Naive B cell (primary cell): Measurements from ENCODE around the gene MYO10. TPM values are rescaled to one million over a fixed set of nuclear protein-coding genes. Genes with fewer than 3 reads are reported as not detected.

Experiments used
- ATAC-seq, 2 donors: fragments of 150-1000 bp; cut with Tn5 transposase; 2 replicates each; pipeline ENCODE4 v1.10.0; 2021; ENCODE audit warnings: low read depth in 2 of 2, mild to moderate bottlenecking in 2 of 2, moderate library complexity in 2 of 2
- DNase-seq: peaks from one replicate; pipeline ENCODE4 v3.0.0; 2022
- H3K27ac Mint-ChIP-seq, 6 donors: one replicate each; pipeline ENCODE4 v1.8.0; 2020 to 2022; ENCODE audit warnings: mild to moderate bottlenecking in 6 of 6, mixed read lengths in 6 of 6, moderate library complexity in 5 of 6, inconsistent platforms in 2 of 6
- H3K27me3 Mint-ChIP-seq, 3 donors: one replicate each; pipeline ENCODE4 v1.8.0; 2021 to 2022; ENCODE audit warnings: mixed read lengths in 3 of 3, mild to moderate bottlenecking in 1 of 3
- H3K36me3 Mint-ChIP-seq, 2 donors: one replicate each; pipeline ENCODE4 v1.8.0; 2020 to 2022; ENCODE audit warnings: mixed read lengths in 2 of 2, inconsistent platforms in 1 of 2, mild to moderate bottlenecking in 1 of 2
- H3K4me1 Mint-ChIP-seq, 3 donors: one replicate each; pipeline ENCODE4 v1.8.0; 2020 to 2022; ENCODE audit warnings: mixed read lengths in 3 of 3, inconsistent platforms in 1 of 3, mild to moderate bottlenecking in 1 of 3, moderate library complexity in 1 of 3
- H3K4me3 Mint-ChIP-seq, 8 donors: one replicate each; pipeline ENCODE4 v1.8.0; 2020 to 2022; ENCODE audit warnings: mild to moderate bottlenecking in 8 of 8, mixed read lengths in 8 of 8, moderate library complexity in 8 of 8, inconsistent platforms in 2 of 8
- H3K9me3 Mint-ChIP-seq, 7 donors: one replicate each; pipeline ENCODE4 v1.8.0; 2020 to 2022; ENCODE audit warnings: mixed read lengths in 7 of 7, mild to moderate bottlenecking in 5 of 7, inconsistent platforms in 2 of 7, moderate library complexity in 1 of 7
- polyA plus RNA-seq, 6 donors: library from polyadenylated mRNA; unstranded; fragments of 300-500 nt; fragmentation: Illumina TruSeq; gene quantifications; one replicate each; pipeline ENCODE4 v1.2.3, GENCODE V29; 2021; ENCODE audit warnings: low read depth in 6 of 6

Gene MYO10
- polyA plus RNA-seq, 6 donors from 2014 or later, result 0.03 to 0.87 TPM; not detected in 4

- H3K4me3 Mint-ChIP-seq, result no peak overlapping the region
- peaks cover 7 to 32% (median 9%) of the 10 kb centered on the region in 3 donors for H3K27me3 Mint-ChIP-seq
- H3K4me1 Mint-ChIP-seq, result peaks cover 0 to 6% (median 0%) of the 10 kb centered on the region in 3 donors
- ATAC-seq, result no peak
- H3K27ac Mint-ChIP-seq, result no peak overlapping the region
- H3K9me3 Mint-ChIP-seq, result peaks cover 0 to 2% (median 0%) of the 10 kb centered on the region in 7 donors
- no peaks in the 10 kb centered on the region for H3K36me3 Mint-ChIP-seq
- no peak for DNase-seq
Measured at GRCh38 chr5:16709691-16710433, 226.2 kb downstream of the MYO10 start.

- no peak overlapping the region for H3K4me3 Mint-ChIP-seq
Measured at GRCh38 chr5:16707869-16708192, 228.3 kb downstream of the MYO10 start.

GRCh38 chr5:16707168-16707868, 228.8 kb downstream of the MYO10 start:
- no peak overlapping the region for H3K27ac Mint-ChIP-seq
- H3K4me3 Mint-ChIP-seq, result no peak overlapping the region
- no peaks in the 10 kb centered on the region for H3K36me3 Mint-ChIP-seq
- ATAC-seq (no peak), DNase-seq (no peak)
- H3K27me3 Mint-ChIP-seq, result peaks cover 0 to 15% (median 9%) of the 10 kb centered on the region in 3 donors
- H3K4me1 Mint-ChIP-seq, result no peaks in the 10 kb centered on the region
- H3K9me3 Mint-ChIP-seq, result peaks cover 0 to 2% (median 0%) of the 10 kb centered on the region in 7 donors

More at GRCh38 chr5:16707869-16708192, 228.3 kb downstream of the MYO10 start:
- DNase-seq (no peak), ATAC-seq (no peak)
- peaks cover 0 to under 1% (median 0%) of the 10 kb centered on the region in 3 donors for H3K4me1 Mint-ChIP-seq
- H3K27me3 Mint-ChIP-seq, result peaks cover 0 to 17% (median 9%) of the 10 kb centered on the region in 3 donors
- no peak overlapping the region for H3K27ac Mint-ChIP-seq
- no peaks in the 10 kb centered on the region for H3K36me3 Mint-ChIP-seq
- peaks cover 0 to 2% (median 0%) of the 10 kb centered on the region in 7 donors for H3K9me3 Mint-ChIP-seq

- Mint-ChIP-seq H3K36me3 (no peaks in the 10 kb centered on the region), H3K4me3 (no peak overlapping the region)
Measured at GRCh38 chr5:16704945-16705344, 231.1 kb downstream of the MYO10 start.

GRCh38 chr5:16702964-16703363, 233.1 kb downstream of the MYO10 start:
- Mint-ChIP-seq H3K27me3 (peaks cover 0 to 16% (median 4%) of the 10 kb centered on the region in 3 donors), H3K27ac (no peak overlapping the region), H3K4me1 (no peaks in the 10 kb centered on the region), H3K36me3 (no peaks in the 10 kb centered on the region), H3K9me3 (peaks cover 0 to 4% (median 0%) of the 10 kb centered on the region in 7 donors), H3K4me3 (no peak overlapping the region)
- ATAC-seq (no peak), DNase-seq (no peak)

More at GRCh38 chr5:16704945-16705344, 231.1 kb downstream of the MYO10 start:
- Mint-ChIP-seq H3K9me3 (peaks cover 0 to 3% (median 0%) of the 10 kb centered on the region in 7 donors), H3K4me1 (no peaks in the 10 kb centered on the region), H3K27ac (no peak overlapping the region), H3K27me3 (peaks cover 0 to 15% (median 0%) of the 10 kb centered on the region in 3 donors)
- no peak for ATAC-seq
- no peak for DNase-seq

- Mint-ChIP-seq H3K4me1 (no peaks in the 10 kb centered on the region), H3K27me3 (peaks cover 4 to 24% (median 6%) of the 10 kb centered on the region in 3 donors), H3K4me3 (no peak overlapping the region), H3K9me3 (peaks cover 0 to 4% (median 0%) of the 10 kb centered on the region in 7 donors), H3K36me3 (no peaks in the 10 kb centered on the region), H3K27ac (no peak overlapping the region)
- ATAC-seq, result no peak
- no peak for DNase-seq
Measured at GRCh38 chr5:16701134-16702099, 234.7 kb downstream of the MYO10 start.

- Mint-ChIP-seq H3K9me3 (peaks cover 0 to 4% (median 0%) of the 10 kb centered on the region in 7 donors), H3K4me1 (no peaks in the 10 kb centered on the region), H3K4me3 (no peak overlapping the region), H3K27ac (no peak overlapping the region), H3K36me3 (no peaks in the 10 kb centered on the region), H3K27me3 (peaks cover 4 to 16% (median 6%) of the 10 kb centered on the region in 3 donors)
- DNase-seq, result no peak
- ATAC-seq, result no peak
Measured at GRCh38 chr5:16700081-16700480, 236.0 kb downstream of the MYO10 start.

GRCh38 chr5:16695779-16696178, 240.3 kb downstream of the MYO10 start:
- ATAC-seq (no peak), DNase-seq (no peak)
- peaks cover 0 to 2% (median 0%) of the 10 kb centered on the region in 7 donors for H3K9me3 Mint-ChIP-seq
- H3K27ac Mint-ChIP-seq, result no peak overlapping the region
- H3K4me1 Mint-ChIP-seq, result no peaks in the 10 kb centered on the region
- H3K27me3 Mint-ChIP-seq, result peaks cover 4 to 16% (median 6%) of the 10 kb centered on the region in 3 donors
- no peak overlapping the region for H3K4me3 Mint-ChIP-seq
- H3K36me3 Mint-ChIP-seq, result no peaks in the 10 kb centered on the region

GRCh38 chr5:16693879-16694278, 242.2 kb downstream of the MYO10 start:
- ATAC-seq, result no peak
- DNase-seq, result no peak
- peaks cover 0 to 1% (median 0%) of the 10 kb centered on the region in 7 donors for H3K9me3 Mint-ChIP-seq
- H3K4me1 Mint-ChIP-seq, result no peaks in the 10 kb centered on the region
- H3K36me3 Mint-ChIP-seq, result no peaks in the 10 kb centered on the region
- H3K27ac Mint-ChIP-seq, result no peak overlapping the region
- H3K27me3 Mint-ChIP-seq, result peaks cover under 1 to 12% (median 6%) of the 10 kb centered on the region in 3 donors
- H3K4me3 Mint-ChIP-seq, result no peak overlapping the region

GRCh38 chr5:16691731-16692130, 244.4 kb downstream of the MYO10 start:
- Mint-ChIP-seq H3K36me3 (no peaks in the 10 kb centered on the region), H3K4me3 (no peak overlapping the region), H3K27me3 (peaks cover 0 to 4% (median under 1%) of the 10 kb centered on the region in 3 donors), H3K4me1 (no peaks in the 10 kb centered on the region), H3K9me3 (no peaks in the 10 kb centered on the region), H3K27ac (no peak overlapping the region)
- DNase-seq, result no peak
- ATAC-seq, result no peak

- Mint-ChIP-seq H3K27me3 (peaks cover 0 to 4% (median 0%) of the 10 kb centered on the region in 3 donors), H3K9me3 (no peaks in the 10 kb centered on the region), H3K36me3 (no peaks in the 10 kb centered on the region), H3K27ac (no peak overlapping the region), H3K4me3 (no peak overlapping the region), H3K4me1 (no peaks in the 10 kb centered on the region)
- ATAC-seq (no peak), DNase-seq (no peak)
Measured at GRCh38 chr5:16690243-16690852, 245.7 kb downstream of the MYO10 start.

- ATAC-seq (no peak), DNase-seq (no peak)
- H3K27ac Mint-ChIP-seq, result no peak overlapping the region
- H3K4me1 Mint-ChIP-seq, result no peaks in the 10 kb centered on the region
- no peaks in the 10 kb centered on the region for H3K9me3 Mint-ChIP-seq
- H3K27me3 Mint-ChIP-seq, result peaks cover 0 to 4% (median 0%) of the 10 kb centered on the region in 3 donors
- no peaks in the 10 kb centered on the region for H3K36me3 Mint-ChIP-seq
- H3K4me3 Mint-ChIP-seq, result no peak overlapping the region
Measured at GRCh38 chr5:16687898-16688297, 248.2 kb downstream of the MYO10 start.

- no peak overlapping the region for H3K4me3 Mint-ChIP-seq
- H3K27ac Mint-ChIP-seq, result no peak overlapping the region
Measured at GRCh38 chr5:16685069-16685468, 251.0 kb downstream of the MYO10 start.

More at GRCh38 chr5:16685069-16685468, 251.0 kb downstream of the MYO10 start:
- no peaks in the 10 kb centered on the region for H3K4me1 Mint-ChIP-seq
- DNase-seq (no peak), ATAC-seq (no peak)
- H3K36me3 Mint-ChIP-seq, result no peaks in the 10 kb centered on the region
- H3K9me3 Mint-ChIP-seq, result no peaks in the 10 kb centered on the region
- H3K27me3 Mint-ChIP-seq, result peaks cover 0 to 4% (median 0%) of the 10 kb centered on the region in 3 donors
